Liver (tissue), 9 donors: ENCODE measurements around the gene DOCK10. TPM values are rescaled to one million over a fixed set of nuclear protein-coding genes. Genes with fewer than 3 reads are reported as not detected.

Experiments
- DNase-seq: peaks from one replicate; pipeline ENCODE4 v3.0.0-alpha.2; 2017; ENCODE audit warnings: low spot score
- H3K27ac ChIP-seq, 2 donors: one replicate each; pipeline ENCODE4 v1.7.0; 2013; ENCODE audit warnings: inconsistent platforms in 2 of 2, low read length in 2 of 2, control low read depth in 1 of 2, low read depth in 1 of 2, mild to moderate bottlenecking in 1 of 2
- H3K27me3 ChIP-seq, 4 donors: one replicate each; pipeline versions ENCODE4 v1.6.1 to v1.7.0; 2013; ENCODE audit warnings: low read length in 3 of 4, inconsistent platforms in 1 of 4, mild to moderate bottlenecking in 1 of 4, moderate library complexity in 1 of 4; ENCODE audit not compliant: control insufficient read depth in 4 of 4, insufficient read depth in 4 of 4
- H3K36me3 ChIP-seq, 4 donors: one replicate each; pipeline versions ENCODE4 v1.6.1 to v1.7.0; 2013; ENCODE audit warnings: low read length in 3 of 4, mild to moderate bottlenecking in 3 of 4, low read depth in 1 of 4, moderate library complexity in 1 of 4; ENCODE audit not compliant: control insufficient read depth in 4 of 4, insufficient read depth in 3 of 4
- H3K4me1 ChIP-seq, 4 donors: one replicate each; pipeline versions ENCODE4 v1.6.1 to v1.7.0; 2013; ENCODE audit warnings: low read length in 3 of 4, mild to moderate bottlenecking in 3 of 4, moderate library complexity in 1 of 4; ENCODE audit not compliant: control insufficient read depth in 4 of 4, insufficient read depth in 4 of 4
- H3K4me3 ChIP-seq, 3 donors: one replicate each; pipeline versions ENCODE4 v1.6.1 to v1.7.0; 2013; ENCODE audit warnings: low read length in 3 of 3, control low read depth in 1 of 3, low read depth in 1 of 3, mild to moderate bottlenecking in 1 of 3
- H3K9ac ChIP-seq, 2 donors: one replicate each; pipeline ENCODE4 v1.7.0; 2013; ENCODE audit warnings: low read length in 2 of 2, mild to moderate bottlenecking in 2 of 2, moderate library complexity in 2 of 2, control low read depth in 1 of 2, low read depth in 1 of 2
- H3K9me3 ChIP-seq, 4 donors: one replicate each; pipeline versions ENCODE4 v1.6.1 to v1.7.0; 2013; ENCODE audit warnings: low read length in 3 of 4; ENCODE audit not compliant: control insufficient read depth in 4 of 4
- ATF3 ChIP-seq: IDR thresholded peaks from 2 replicates; pipeline ENCODE4 v1.6.1; 2016; ENCODE audit warnings: antibody characterized with exemption
- CTCF ChIP-seq: fragments of 150-350 bp; IDR thresholded peaks from 2 replicates; pipeline ENCODE4 v1.5.1; 2017; ENCODE audit warnings: improper control_type of control experiment, low read depth, low read length; ENCODE audit not compliant: missing input control
- EGR1 ChIP-seq, 2 donors: IDR thresholded peaks; 2 replicates each; pipeline ENCODE4 v1.6.1; 2016 to 2018; ENCODE audit warnings: antibody characterized with exemption in 2 of 2, low read depth in 2 of 2
- FOXA2 ChIP-seq: IDR thresholded peaks from 2 replicates; pipeline ENCODE4 v1.6.1; 2016; ENCODE audit warnings: antibody characterized with exemption
- GABPA ChIP-seq, 2 donors: IDR thresholded peaks in 1 of 2; conservative IDR thresholded peaks in 1 of 2; 2 replicates each; pipeline ENCODE4 v1.6.1; 2016; ENCODE audit warnings: antibody characterized with exemption in 2 of 2, mild to moderate bottlenecking in 1 of 2, moderate library complexity in 1 of 2
- HNF4A ChIP-seq, 2 donors: conservative IDR thresholded peaks; 2 replicates each; pipeline ENCODE4 v1.6.1; 2016; ENCODE audit warnings: antibody characterized with exemption in 2 of 2, mild to moderate bottlenecking in 2 of 2
- HNF4G ChIP-seq: IDR thresholded peaks from 2 replicates; pipeline ENCODE4 v1.6.1; 2016; ENCODE audit warnings: antibody characterized with exemption
- MAX ChIP-seq: IDR thresholded peaks from 2 replicates; pipeline ENCODE4 v1.6.1; 2016; ENCODE audit warnings: antibody characterized with exemption
- NR2F2 ChIP-seq: IDR thresholded peaks from 2 replicates; pipeline ENCODE4 v1.6.1; 2016; ENCODE audit warnings: antibody characterized with exemption
- REST ChIP-seq: IDR thresholded peaks from 2 replicates; pipeline ENCODE4 v1.6.1; 2016; ENCODE audit warnings: antibody characterized with exemption, mild to moderate bottlenecking
- RXRA ChIP-seq, 2 donors: IDR thresholded peaks; 2 replicates each; pipeline ENCODE4 v1.6.1; 2017 to 2018; ENCODE audit warnings: antibody characterized with exemption in 2 of 2, mild to moderate bottlenecking in 1 of 2
- TAF1 ChIP-seq: conservative IDR thresholded peaks from 2 replicates; pipeline ENCODE4 v1.6.1; 2016; ENCODE audit warnings: antibody characterized with exemption, mild to moderate bottlenecking
- WGBS: extraction: QIAGEN DNeasy Blood & Tissue Kit; methylation state at CpG from one replicate; pipeline ENCODE4 v1.1.7; 2013; 5-methylcytosine and 5-hydroxymethylcytosine counted together
- polyA plus RNA-seq, 2 donors: library from polyadenylated mRNA; stranded (reverse) in 1 of 2; unstranded in 1 of 2; fragments of 200-250 nt in 1 of 2; fragments of >200 nt in 1 of 2; fragmentation: Nextera tagmentation in 1 of 2; extraction: Ambion mirVana in 1 of 2; gene quantifications; one replicate each; pipeline versions ENCODE4 v1.2.1 to v1.2.3, GENCODE V29; 2013 to 2015
- total RNA-seq, 2 donors: library from RNA; depleted of rRNA; stranded (reverse); fragments of >200 nt; gene quantifications; one replicate each; pipeline ENCODE4 v1.2.3, GENCODE V29; 2014
- donor health status: healthy.
- donor health status: healthy.
- donor health status: healthy.
- donor health status: healthy.
- donor health status: healthy.

The DOCK10 gene
- total and polyA plus RNA-seq, 4 donors = 1.2 to 15.3 (median 6.8) TPM

GRCh38 chr2:224753743-224754540, 288.3 kb downstream of the DOCK10 start:
- Histone ChIP-seq H3K4me3 (no peak overlapping the region), H3K36me3 (no peaks in the 10 kb centered on the region), H3K4me1 (no peaks in the 10 kb centered on the region), H3K9ac (no peak overlapping the region), H3K27ac (no peak overlapping the region), H3K9me3 (peaks cover 0 to 5% (median 0%) of the 10 kb centered on the region in 4 donors), H3K27me3 (no peaks in the 10 kb centered on the region)
- no peak for TF ChIP-seq FOXA2
- TF ChIP-seq NR2F2 = no peak
- TF ChIP-seq HNF4A (conservative IDR thresholded peaks at IDR 0.05) = no peak
- 68% methylated on average over 1 of the region's 1 CpG for WGBS
- DNase-seq = no peak

GRCh38 chr2:224751996-224752698, 290.1 kb downstream of the DOCK10 start:
- Histone ChIP-seq H3K4me3 (no peak overlapping the region), H3K9me3 (no peaks in the 10 kb centered on the region), H3K4me1 (no peaks in the 10 kb centered on the region), H3K9ac (no peak overlapping the region), H3K27me3 (no peaks in the 10 kb centered on the region), H3K27ac (no peak overlapping the region), H3K36me3 (no peaks in the 10 kb centered on the region)
- 75% methylated on average over 5 of the region's 5 CpGs for WGBS
- DNase-seq = no peak
- TF ChIP-seq REST (no peak), TAF1 (no peak), HNF4G (no peak), NR2F2 (no peak), ATF3 (no peak), RXRA (IDR thresholded peaks at IDR 0.05) (no peak), MAX (no peak), GABPA (IDR thresholded peaks at IDR 0.05 in 1 of 2, conservative IDR thresholded peaks at IDR 0.05 in 1 of 2) (no peak), EGR1 (IDR thresholded peaks at IDR 0.05; ENCODE audit: low read depth in 2 of 2) (no peak), CTCF (no peak)
